IgD-negative memory B cell (primary cell): ENCODE data around the gene TOR1A. TPM values are rescaled to one million over a fixed set of nuclear protein-coding genes. Genes with fewer than 3 reads are reported as not detected.
"Not testable (repeated sequence)": the region's sequence is repeated elsewhere in the genome, so short reads cannot be mapped to it uniquely, and the experiment has no call there.

Experiments
- H3K27ac Mint-ChIP-seq, 3 donors: one replicate each; pipeline ENCODE4 v1.8.0; 2020 to 2022; ENCODE audit warnings: mild to moderate bottlenecking in 3 of 3, mixed read lengths in 3 of 3, moderate library complexity in 1 of 3
- H3K27me3 Mint-ChIP-seq: one replicate; pipeline ENCODE4 v1.8.0; 2021; ENCODE audit warnings: mixed read lengths
- H3K36me3 Mint-ChIP-seq: one replicate; pipeline ENCODE4 v1.8.0; 2020; ENCODE audit warnings: mild to moderate bottlenecking, mixed read lengths
- H3K4me1 Mint-ChIP-seq, 3 donors: one replicate each; pipeline ENCODE4 v1.8.0; 2020 to 2022; ENCODE audit warnings: mixed read lengths in 3 of 3, mild to moderate bottlenecking in 1 of 3
- H3K4me3 Mint-ChIP-seq, 4 donors: one replicate each; pipeline ENCODE4 v1.8.0; 2020 to 2022; ENCODE audit warnings: mild to moderate bottlenecking in 4 of 4, mixed read lengths in 4 of 4, moderate library complexity in 3 of 4
- H3K9me3 Mint-ChIP-seq, 3 donors: one replicate each; pipeline ENCODE4 v1.8.0; 2020 to 2021; ENCODE audit warnings: mixed read lengths in 3 of 3, mild to moderate bottlenecking in 1 of 3
- polyA plus RNA-seq: library from polyadenylated mRNA; unstranded; fragments of 300-500 nt; fragmentation: Illumina TruSeq; gene quantifications from one replicate; pipeline ENCODE4 v1.2.3, GENCODE V29; 2021

TOR1A gene
- polyA plus RNA-seq, 1 donor from 2014 or later, result 56.8 TPM

- H3K27ac Mint-ChIP-seq, H3K4me1 Mint-ChIP-seq: not testable (repeated sequence)
Observed at GRCh38 chr9:129796029-129796428, 27.9 kb downstream of the TOR1A start.

GRCh38 chr9:129794549-129794948 lies 29.4 kb downstream of the TOR1A start:
- Mint-ChIP-seq H3K4me3 (no peak overlapping the region), H3K36me3 (no peaks in the 10 kb centered on the region), H3K4me1 (peaks cover 0 to 4% (median 4%) of the 10 kb centered on the region in 3 donors), H3K27ac (no peak overlapping the region), H3K27me3 (peaks cover 9% of the 10 kb centered on the region), H3K9me3 (no peaks in the 10 kb centered on the region)

More at GRCh38 chr9:129796029-129796428, 27.9 kb downstream of the TOR1A start:
- H3K27me3 Mint-ChIP-seq, H3K9me3 Mint-ChIP-seq, H3K36me3 Mint-ChIP-seq, H3K4me3 Mint-ChIP-seq: not testable (repeated sequence)

- peaks cover 15% of the 10 kb centered on the region for H3K27me3 Mint-ChIP-seq
- peaks cover 0 to 7% (median 5%) of the 10 kb centered on the region in 3 donors for H3K4me1 Mint-ChIP-seq
- H3K4me3 Mint-ChIP-seq, result no peak overlapping the region
- no peak overlapping the region for H3K27ac Mint-ChIP-seq
- H3K9me3 Mint-ChIP-seq, result no peaks in the 10 kb centered on the region
- H3K36me3 Mint-ChIP-seq, result no peaks in the 10 kb centered on the region
Observed at GRCh38 chr9:129786481-129786880, 37.5 kb downstream of the TOR1A start.

- H3K9me3 Mint-ChIP-seq, result no peaks in the 10 kb centered on the region
- no peak overlapping the region for H3K4me3 Mint-ChIP-seq
- H3K27me3 Mint-ChIP-seq, result peaks cover 13% of the 10 kb centered on the region
- H3K27ac Mint-ChIP-seq, result no peak overlapping the region
- no peaks in the 10 kb centered on the region for H3K36me3 Mint-ChIP-seq
- peaks cover 0 to 7% (median 5%) of the 10 kb centered on the region in 3 donors for H3K4me1 Mint-ChIP-seq
Observed at GRCh38 chr9:129785866-129786265, 38.1 kb downstream of the TOR1A start.

GRCh38 chr9:129784970-129785369 lies 39.0 kb downstream of the TOR1A start:
- not testable (repeated sequence) for H3K9me3 Mint-ChIP-seq, H3K4me1 Mint-ChIP-seq, H3K27ac Mint-ChIP-seq, H3K4me3 Mint-ChIP-seq, H3K36me3 Mint-ChIP-seq
- peaks cover 13% of the 10 kb centered on the region for H3K27me3 Mint-ChIP-seq

- Mint-ChIP-seq H3K27me3 (peaks cover 6% of the 10 kb centered on the region), H3K27ac (no peak overlapping the region), H3K4me3 (no peak overlapping the region)
Observed at GRCh38 chr9:129783516-129784361, 40.2 kb downstream of the TOR1A start.

GRCh38 chr9:129781981-129782380 lies 42.0 kb downstream of the TOR1A start:
- Mint-ChIP-seq H3K27me3 (peaks cover 11% of the 10 kb centered on the region), H3K4me1 (peaks cover 0 to 3% (median 2%) of the 10 kb centered on the region in 3 donors), H3K4me3 (no peak overlapping the region), H3K9me3 (no peaks in the 10 kb centered on the region), H3K36me3 (no peaks in the 10 kb centered on the region), H3K27ac (no peak overlapping the region)

More at GRCh38 chr9:129783516-129784361, 40.2 kb downstream of the TOR1A start:
- Mint-ChIP-seq H3K36me3 (no peaks in the 10 kb centered on the region), H3K4me1 (peaks cover 0 to 3% (median 0%) of the 10 kb centered on the region in 3 donors), H3K9me3 (no peaks in the 10 kb centered on the region)

GRCh38 chr9:129781131-129781530 lies 42.8 kb downstream of the TOR1A start:
- H3K27me3 Mint-ChIP-seq, result peaks cover 18% of the 10 kb centered on the region
- peaks cover 0 to 3% (median 2%) of the 10 kb centered on the region in 3 donors for H3K4me1 Mint-ChIP-seq
- H3K4me3 Mint-ChIP-seq, result no peak overlapping the region
- H3K36me3 Mint-ChIP-seq, result no peaks in the 10 kb centered on the region
- no peaks in the 10 kb centered on the region for H3K9me3 Mint-ChIP-seq
- no peak overlapping the region for H3K27ac Mint-ChIP-seq

- Mint-ChIP-seq H3K27ac (no peak overlapping the region), H3K4me3 (no peak overlapping the region), H3K9me3 (no peaks in the 10 kb centered on the region), H3K27me3 (peaks cover 23% of the 10 kb centered on the region), H3K36me3 (no peaks in the 10 kb centered on the region), H3K4me1 (peaks cover 0 to 3% (median 2%) of the 10 kb centered on the region in 3 donors)
Observed at GRCh38 chr9:129779560-129780190, 44.3 kb downstream of the TOR1A start.

- H3K27ac Mint-ChIP-seq, result no peak overlapping the region
Observed at GRCh38 chr9:129778469-129778868, 45.5 kb downstream of the TOR1A start.

GRCh38 chr9:129777769-129778130 lies 46.2 kb downstream of the TOR1A start:
- H3K4me1 Mint-ChIP-seq, result peaks cover 0 to 2% (median 0%) of the 10 kb centered on the region in 3 donors
- H3K4me3 Mint-ChIP-seq, result no peak overlapping the region
- H3K36me3 Mint-ChIP-seq, result no peaks in the 10 kb centered on the region
- H3K27ac Mint-ChIP-seq, result no peak overlapping the region
- no peaks in the 10 kb centered on the region for H3K9me3 Mint-ChIP-seq
- peaks cover 22% of the 10 kb centered on the region for H3K27me3 Mint-ChIP-seq

More at GRCh38 chr9:129778469-129778868, 45.5 kb downstream of the TOR1A start:
- H3K36me3 Mint-ChIP-seq, result no peaks in the 10 kb centered on the region
- no peak overlapping the region for H3K4me3 Mint-ChIP-seq
- no peaks in the 10 kb centered on the region for H3K9me3 Mint-ChIP-seq
- peaks cover 0 to 2% (median 0%) of the 10 kb centered on the region in 3 donors for H3K4me1 Mint-ChIP-seq
- H3K27me3 Mint-ChIP-seq, result peaks cover 20% of the 10 kb centered on the region

GRCh38 chr9:129776938-129777768 lies 46.8 kb downstream of the TOR1A start:
- peaks cover 21% of the 10 kb centered on the region for H3K27me3 Mint-ChIP-seq
- no peak overlapping the region for H3K27ac Mint-ChIP-seq
- no peaks in the 10 kb centered on the region for H3K36me3 Mint-ChIP-seq
- H3K4me1 Mint-ChIP-seq, result peaks cover 0 to 2% (median 0%) of the 10 kb centered on the region in 3 donors
- H3K4me3 Mint-ChIP-seq, result no peak overlapping the region
- H3K9me3 Mint-ChIP-seq, result no peaks in the 10 kb centered on the region

GRCh38 chr9:129776566-129776937 lies 47.4 kb downstream of the TOR1A start:
- peaks cover 21% of the 10 kb centered on the region for H3K27me3 Mint-ChIP-seq
- no peak overlapping the region for H3K27ac Mint-ChIP-seq
- H3K4me3 Mint-ChIP-seq, result no peak overlapping the region
- H3K36me3 Mint-ChIP-seq, result no peaks in the 10 kb centered on the region
- H3K9me3 Mint-ChIP-seq, result no peaks in the 10 kb centered on the region
- H3K4me1 Mint-ChIP-seq, result peaks cover 0 to 2% (median 0%) of the 10 kb centered on the region in 3 donors

- H3K4me1 Mint-ChIP-seq, H3K27ac Mint-ChIP-seq, H3K9me3 Mint-ChIP-seq, H3K36me3 Mint-ChIP-seq, H3K4me3 Mint-ChIP-seq: not testable (repeated sequence)
- H3K27me3 Mint-ChIP-seq, result peaks cover 21% of the 10 kb centered on the region
Observed at GRCh38 chr9:129776096-129776495, 47.8 kb downstream of the TOR1A start.

- Mint-ChIP-seq H3K36me3 (no peaks in the 10 kb centered on the region), H3K9me3 (no peaks in the 10 kb centered on the region), H3K4me3 (peak overlapping the region in 1 of 4 donors; percentile 22), H3K4me1 (peaks cover 0 to 2% (median 0%) of the 10 kb centered on the region in 3 donors), H3K27ac (no peak overlapping the region), H3K27me3 (peaks cover 21% of the 10 kb centered on the region)
Observed at GRCh38 chr9:129775448-129775798, 48.5 kb downstream of the TOR1A start.
